GM19455 (cell line): ENCODE results near the gene TSPO2.
"Not testable (repeated sequence)": the region's sequence is repeated elsewhere in the genome, so short reads cannot be mapped to it uniquely, and the experiment has no call there.

Source experiments
- ATAC-seq: cut with Tn5 transposase; IDR thresholded peaks from one replicate; pipeline ENCODE4 v1.9.1; 2021; ENCODE audit not compliant: unreplicated experiment

The TSPO2 gene, protein sequence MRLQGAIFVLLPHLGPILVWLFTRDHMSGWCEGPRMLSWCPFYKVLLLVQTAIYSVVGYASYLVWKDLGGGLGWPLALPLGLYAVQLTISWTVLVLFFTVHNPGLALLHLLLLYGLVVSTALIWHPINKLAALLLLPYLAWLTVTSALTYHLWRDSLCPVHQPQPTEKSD

DNA sequence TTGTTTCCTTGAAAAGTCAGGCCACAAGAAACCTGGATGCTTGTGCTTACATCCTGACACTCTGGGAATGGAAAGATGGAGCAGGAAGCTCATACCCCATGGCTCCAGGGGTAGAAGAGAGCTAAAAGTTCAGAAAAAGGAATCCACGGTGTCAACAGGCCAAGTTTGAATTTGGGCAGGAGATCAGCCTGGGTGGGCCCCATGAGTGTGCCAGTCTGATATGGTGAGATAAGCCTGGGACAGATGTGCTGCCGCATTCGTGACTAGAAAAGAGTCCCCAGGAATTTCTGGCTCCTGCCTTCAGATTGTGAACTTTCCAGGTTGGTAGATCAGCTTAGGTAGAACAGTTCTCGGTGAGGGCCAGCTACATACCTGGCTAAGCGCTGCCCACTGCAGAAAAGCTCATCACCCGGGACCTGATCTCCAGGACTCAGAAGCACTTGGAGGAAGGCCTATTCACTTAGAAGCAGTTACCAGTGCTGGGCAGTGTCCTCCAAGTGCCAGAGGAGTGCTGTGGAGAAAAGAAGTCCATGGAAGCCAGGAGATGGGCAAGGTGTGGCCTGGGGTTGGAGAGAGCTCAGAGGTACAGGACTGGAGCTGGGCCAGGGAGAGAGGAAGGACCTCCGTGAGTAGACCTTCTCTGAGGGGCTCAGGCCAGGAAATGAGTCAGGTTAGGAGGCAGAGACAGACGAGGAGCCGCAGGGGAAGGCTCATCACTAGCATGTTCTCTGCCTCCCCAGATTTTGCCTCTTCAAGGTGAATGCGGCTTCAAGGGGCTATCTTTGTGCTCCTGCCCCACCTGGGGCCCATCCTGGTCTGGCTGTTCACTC lies at the start of gene TSPO2:
Gene TSPO2 (plus strand): TSS at position 242 of the 830 bp plus-strand sequence. CDS start 519 bp downstream, at position 761.
- ATAC-seq, result no peak

DNA sequence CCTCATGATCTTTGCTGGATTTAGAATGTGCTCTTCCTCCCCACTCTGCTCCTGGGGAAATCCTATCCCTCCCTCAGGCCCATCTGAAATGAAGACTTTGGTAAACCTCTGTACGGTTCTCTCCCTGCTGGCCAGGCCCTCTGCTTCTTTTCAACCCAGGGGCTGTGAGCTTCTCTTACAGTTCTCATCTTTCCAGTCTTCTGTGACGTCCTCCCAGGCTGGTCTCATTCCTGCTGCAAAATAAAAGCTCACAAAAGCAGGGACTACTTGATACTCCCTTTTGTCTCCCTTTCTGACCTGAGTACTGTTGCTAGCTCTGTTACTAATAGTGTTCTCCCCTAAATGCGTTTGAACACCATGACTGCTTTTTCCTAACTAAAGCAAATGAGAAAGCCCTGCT lies 49.5 kb upstream of the TSPO2 start:
- ATAC-seq, result no peak

DNA sequence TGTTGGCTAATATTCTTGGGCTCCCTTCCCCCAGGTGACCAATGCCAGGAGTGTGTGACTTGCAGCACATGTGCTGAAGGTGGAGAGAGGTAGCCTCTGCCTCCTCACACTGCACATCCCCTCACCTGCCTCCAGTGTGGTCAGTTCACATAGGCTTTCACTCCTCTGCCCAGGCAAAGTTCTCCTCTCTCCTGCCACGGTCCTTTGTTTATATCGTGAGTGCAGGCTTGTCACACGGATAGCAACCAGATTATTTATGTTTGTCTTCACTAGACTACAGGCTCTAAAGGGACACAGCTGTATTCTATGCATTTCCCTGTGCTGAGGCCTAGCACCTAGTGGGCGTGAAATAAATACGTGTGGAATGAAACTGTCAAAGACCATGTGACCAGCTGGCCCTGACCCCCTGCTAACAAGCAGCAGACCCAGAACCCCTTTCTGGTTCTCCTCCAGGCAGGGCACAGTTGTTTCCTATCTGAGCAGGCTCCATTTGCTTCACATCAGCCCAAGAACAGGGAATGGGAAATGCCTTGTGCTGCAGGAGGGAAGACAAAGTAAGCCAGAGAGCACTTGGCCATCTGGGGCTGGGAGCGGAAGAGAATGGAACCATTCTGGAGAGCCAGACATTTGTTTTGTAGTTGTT lies 45.6 kb upstream of the TSPO2 start:
- no peak for ATAC-seq

DNA sequence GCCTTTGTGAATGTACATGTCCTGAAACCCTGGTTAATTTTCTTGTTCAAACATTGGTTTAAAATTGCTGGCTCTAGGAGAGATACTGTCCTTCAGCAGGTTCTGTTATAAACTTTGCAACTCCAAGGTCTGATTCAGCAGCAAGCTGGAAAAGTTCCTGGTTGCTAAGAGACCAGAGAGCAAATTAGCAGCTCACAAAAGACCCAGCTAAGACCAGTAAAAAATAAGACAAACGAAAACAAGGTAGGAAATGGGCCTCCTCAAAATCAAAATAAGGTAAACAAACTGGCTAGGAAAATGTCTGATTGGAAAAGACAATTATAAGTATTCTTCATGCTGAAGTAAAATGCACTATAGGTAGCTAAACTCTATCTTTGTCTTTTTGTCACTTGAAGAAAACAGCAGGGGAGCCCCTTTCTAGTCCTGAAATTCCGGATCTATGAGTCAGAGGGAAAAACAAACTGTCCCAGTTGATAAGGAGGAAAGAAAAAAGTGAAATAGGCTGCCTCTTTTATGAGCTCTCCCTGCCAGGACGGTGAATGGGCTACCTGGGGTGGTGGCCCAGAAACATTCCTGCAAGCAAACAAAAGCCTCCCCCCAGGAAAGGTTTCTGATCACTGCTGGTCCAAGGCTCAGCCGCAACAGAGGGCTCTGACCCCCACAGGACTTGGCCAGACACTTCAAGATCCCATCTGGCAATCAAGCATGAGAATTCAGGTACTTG lies 44.9 kb upstream of the TSPO2 start:
- ATAC-seq, result no peak

DNA sequence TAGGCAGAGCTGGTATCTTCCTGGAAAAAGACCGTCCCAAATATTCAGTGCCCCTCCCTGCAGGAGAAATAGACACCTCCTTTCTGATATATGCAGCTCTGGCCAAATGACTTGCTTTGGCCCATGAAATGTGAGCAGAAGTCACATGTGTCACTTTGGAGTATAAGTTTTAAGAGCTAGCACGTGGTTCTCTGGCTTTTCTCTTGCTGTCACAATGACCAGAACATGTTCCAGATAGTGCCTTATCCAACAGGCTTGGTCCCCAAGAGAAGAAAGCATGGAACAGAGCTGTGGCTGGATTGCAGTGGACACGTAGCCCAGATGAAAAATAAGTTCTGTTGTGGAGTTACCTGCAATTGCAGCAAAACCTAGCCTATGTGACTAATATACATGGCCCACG lies 43.6 kb upstream of the TSPO2 start:
- no peak for ATAC-seq

DNA sequence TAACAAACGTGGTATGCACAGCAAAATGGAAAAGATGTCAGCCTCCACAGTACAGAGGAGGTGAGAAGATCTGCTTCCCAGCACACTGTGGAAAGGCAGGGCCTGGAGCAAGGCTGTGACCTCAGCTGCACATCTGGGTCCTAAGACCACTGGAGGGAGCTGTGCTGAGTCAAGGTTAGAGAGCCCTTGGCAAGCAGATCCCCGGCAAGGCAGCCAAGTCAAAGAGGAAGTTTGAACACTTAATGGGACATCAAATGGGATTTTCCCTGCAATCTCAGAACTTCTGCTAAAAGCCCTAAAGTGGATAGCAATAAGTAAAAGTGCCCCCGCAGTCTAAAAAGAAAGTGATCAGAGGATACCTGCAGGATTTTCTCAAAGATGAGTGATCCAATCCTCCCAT lies 42.7 kb upstream of the TSPO2 start:
- ATAC-seq, result no peak

DNA sequence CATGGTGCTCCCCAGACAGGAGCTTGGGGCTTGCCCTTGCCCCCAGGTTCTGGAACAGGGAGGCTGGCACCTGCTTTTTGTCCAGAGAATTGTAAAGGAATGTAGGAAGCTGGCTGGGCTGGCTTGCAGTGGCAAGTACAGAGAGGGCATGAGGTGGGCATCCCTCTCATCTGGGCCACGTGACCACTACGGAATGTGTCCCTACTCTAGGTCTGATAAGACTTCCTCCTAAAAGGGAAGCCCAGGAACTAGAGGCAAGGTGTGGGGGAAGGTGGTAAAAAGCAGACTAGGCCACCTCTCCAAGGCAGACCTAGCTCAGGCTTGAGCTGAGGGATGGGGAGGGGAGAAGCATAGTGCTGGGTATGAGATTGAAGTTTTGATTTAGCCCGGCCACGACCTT lies 42.0 kb upstream of the TSPO2 start:
- ATAC-seq, result no peak

DNA sequence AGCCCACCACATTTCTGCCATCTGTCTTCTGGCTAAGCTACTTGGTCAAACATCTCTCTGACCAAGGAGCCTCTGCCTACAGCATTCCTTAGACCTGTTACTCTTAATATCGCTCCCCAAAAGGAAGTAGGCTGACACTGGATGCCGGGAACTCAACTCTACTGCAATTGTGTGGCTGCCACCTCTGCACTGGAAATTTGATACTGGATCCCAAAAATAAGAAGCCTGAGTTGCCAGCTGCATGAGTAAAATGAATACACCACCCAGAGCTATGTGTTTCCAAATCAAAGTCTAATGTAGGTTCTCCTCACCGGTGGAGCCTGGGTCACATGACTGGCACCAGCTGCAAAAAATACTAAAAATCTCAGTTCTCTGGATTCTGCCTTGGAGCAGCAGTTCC lies 40.1 kb upstream of the TSPO2 start:
- ATAC-seq, result no peak

DNA sequence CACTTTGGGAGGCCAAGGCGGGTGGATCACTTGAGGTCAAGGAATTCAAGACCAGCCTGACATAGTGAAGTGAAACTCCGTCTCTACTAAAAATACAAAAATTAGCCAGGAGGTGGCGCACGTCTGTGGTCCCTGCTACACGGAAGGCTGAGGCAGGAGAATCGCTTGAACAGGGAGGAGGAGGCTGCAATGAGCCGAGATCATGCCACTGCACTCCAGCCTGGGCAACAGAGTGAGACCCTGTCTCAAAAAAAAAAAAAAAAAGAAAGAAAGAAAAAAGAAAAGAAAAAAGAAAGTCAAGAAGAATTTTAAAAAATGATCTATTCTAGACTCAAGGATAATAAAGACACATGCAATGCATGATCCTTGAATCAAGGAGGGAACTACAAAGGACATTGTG lies 36.0 kb upstream of the TSPO2 start:
- ATAC-seq, result not testable (repeated sequence)

DNA sequence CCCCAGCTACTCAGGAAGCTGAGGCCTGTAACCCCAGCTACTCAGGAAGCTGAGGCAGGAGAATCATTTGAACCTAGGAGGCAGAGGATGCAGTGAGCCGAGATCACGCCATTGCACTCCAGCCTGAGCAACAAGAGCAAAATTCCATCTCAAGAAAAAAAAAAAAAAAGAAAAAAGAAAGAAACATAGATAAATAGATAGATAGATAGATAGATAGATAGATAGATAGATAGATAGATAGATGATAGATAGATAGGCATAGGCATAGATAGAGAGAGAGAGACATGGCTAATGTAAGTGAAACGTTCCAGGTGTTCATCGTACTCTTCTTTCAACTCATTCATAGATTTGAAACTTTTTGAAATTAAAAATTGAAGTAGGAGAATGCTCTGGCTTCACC lies 35.3 kb upstream of the TSPO2 start:
- not testable (repeated sequence) for ATAC-seq

DNA sequence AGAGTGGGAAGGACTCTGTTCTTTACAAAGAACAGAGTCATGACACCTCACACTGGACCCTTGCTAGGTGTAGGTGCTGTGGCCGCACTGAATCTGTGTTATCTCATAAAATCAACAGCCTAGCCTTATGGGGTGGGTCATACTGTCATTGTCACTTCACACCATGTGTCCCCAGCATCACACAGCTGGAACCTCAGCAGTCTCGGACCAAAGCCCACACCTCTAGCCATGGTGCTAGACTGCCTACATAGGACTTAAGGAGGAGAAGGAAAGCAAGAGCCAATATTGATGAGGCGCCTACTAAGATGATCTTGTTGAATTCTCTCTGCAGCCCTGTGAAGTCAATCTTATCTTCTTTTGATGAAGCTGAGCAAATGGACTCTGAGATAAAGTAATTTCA lies 34.3 kb upstream of the TSPO2 start:
- ATAC-seq, result no peak

DNA sequence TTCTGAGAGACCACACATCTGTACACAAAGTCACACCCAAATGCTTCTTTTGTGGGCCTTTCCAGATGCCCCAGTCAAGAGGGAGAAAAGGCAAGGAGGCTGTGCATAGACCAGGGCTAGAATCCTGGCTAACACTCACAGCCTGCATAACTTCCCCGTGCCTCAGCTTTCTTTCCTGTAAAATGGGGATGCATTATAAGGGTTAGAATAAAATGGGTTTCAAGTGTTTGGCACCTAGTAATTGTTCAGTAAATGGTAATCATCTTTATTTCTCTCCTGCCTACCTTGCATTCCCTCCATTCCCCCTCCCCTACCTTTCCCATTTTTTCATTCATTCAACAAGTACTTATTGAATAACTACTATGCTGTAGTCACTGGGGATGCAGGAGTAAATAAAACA lies 32.6 kb upstream of the TSPO2 start:
- no peak for ATAC-seq

DNA sequence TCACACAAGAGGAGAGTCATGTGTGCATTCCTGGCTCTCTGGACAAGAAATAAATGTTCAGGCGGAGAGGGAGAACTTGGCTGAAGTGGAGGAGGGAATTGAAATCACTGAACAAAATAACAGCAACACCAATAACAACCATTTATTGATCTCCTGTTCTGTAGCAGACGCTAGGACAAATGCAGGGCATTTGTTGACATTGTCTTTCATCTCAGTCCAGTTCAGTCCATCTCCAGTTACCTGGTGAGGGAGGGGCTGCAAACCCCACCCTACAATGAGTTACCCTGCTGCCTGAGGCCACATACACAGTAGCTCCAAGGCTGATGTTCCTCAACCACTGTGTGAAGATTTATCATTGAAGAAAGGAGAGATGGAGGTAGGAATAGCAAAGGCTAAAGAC lies 30.6 kb upstream of the TSPO2 start:
- no peak for ATAC-seq

DNA sequence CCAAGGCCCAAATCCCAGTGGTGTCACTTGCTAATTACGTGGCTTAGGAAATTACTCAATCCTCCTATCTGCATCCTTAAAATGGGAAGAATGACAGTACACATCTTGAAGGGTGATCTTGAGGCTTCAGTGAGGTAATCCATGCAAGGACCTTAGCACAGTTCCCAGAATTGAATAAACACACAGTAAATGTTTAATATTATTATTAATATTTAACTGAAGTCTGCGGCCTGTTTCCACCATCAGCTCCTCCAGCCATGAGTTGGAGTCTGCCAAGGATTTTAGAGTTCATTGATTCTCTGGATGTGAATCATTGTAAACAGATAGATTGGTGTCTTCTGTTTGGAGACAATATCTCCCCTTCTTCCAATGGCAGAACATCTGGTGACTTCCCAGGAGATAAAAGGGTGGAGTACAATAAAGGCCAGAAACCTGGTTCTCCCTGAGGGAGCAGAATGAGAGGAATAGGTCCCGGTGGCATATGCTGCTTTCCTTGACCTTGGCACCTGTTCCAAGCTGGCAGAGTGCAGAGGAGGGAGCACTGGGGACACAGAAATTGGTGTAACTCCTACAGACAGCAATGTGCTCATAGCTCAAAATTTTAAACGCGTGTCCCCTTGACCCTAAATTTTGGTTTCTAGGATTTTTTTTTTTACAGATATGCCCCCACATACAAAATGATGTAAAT lies 28.7 kb upstream of the TSPO2 start:
- no peak for ATAC-seq

DNA sequence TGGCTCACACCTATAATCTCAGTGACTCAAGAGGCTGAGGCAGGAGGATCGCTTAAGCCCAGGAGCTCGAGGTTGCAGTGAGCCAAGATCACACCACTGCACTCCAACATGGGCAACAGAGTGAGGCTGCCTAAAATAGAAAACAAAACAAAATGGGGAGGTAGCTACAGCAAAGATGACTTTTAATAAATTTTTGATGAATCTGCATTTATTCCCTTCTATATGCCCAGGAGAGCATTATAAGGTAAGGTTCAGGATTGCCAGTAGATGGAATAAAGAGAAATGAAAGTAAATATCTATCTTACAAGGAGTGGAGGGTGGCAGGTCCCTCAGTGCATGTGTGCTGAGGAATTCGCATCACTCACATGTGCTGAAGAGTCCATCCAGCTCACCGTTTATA lies 27.5 kb upstream of the TSPO2 start:
- ATAC-seq, result no peak

DNA sequence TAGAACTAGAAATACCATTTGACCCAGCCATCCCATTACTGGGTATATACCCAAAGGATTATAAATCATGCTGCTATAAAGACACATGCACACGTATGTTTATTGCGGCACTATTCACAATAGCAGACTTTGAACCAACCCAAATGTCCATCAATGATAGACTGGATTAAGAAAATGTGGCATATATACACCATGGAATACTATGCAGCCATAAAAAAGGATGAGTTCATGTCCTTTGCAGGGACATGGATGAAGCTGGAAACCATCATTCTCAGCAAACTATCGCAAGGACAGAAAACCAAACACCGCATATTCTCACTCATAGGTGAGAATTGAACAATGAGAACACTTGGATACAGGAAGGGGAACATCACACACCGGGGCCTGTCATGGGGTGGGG lies 26.4 kb upstream of the TSPO2 start:
- ATAC-seq, result not testable (repeated sequence)

DNA sequence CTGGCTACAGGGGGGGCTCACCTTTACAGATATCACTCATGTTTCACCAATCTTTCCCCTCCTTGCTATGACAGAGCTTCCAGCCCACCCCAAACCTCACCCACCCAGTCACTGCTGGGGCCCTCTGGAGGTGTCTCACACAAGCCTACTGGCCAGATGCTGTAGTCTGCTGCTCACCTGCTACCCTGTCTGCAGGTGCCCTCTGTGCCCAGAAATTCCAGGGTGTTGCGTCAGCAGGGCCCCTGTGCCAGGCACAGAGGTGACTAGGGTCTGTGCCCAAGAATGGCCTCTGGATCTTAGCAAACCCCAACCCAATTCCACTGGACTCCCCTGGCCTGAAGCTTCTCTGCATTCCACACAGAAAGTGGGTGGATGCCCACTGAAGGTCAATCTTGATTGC lies 24.6 kb upstream of the TSPO2 start:
- ATAC-seq, result no peak

DNA sequence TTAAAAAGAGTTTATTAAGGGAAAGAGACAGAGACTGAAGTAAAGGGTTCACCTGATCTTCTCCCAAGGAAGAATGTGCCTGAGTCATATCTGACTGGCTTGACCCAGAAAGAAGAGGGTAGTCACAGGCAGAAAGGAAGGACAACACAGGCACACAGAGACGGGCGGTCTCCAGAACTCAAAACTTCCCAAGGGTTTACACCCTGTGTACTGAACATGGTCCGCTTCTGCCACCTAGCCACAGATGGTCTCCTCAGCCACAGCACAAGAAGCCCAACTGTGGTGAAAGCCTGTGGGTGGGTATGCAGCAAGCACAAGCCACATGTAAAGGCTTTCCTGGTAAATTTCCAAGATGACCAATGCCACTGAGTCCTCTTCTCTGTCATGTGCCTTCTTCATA lies 20.4 kb upstream of the TSPO2 start:
- no peak for ATAC-seq

DNA sequence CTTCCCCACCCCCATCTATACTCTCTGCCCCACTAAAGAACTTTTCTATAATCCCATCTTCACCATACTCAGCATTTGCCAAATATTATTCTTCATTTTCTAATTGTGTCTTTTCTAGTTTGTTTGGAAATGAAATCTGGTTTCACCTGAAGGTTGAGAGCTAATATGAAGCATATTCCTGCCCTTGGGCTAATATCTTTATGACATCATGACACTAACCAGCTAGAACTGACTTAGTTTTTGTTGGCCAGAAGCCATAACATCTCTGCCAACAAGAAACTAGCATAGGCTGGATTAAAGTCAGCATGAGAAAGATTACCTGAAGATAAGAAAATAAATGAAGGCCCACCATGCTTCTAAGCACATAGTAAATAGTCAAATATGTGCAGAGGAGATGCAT lies 20.0 kb upstream of the TSPO2 start:
- no peak for ATAC-seq

DNA sequence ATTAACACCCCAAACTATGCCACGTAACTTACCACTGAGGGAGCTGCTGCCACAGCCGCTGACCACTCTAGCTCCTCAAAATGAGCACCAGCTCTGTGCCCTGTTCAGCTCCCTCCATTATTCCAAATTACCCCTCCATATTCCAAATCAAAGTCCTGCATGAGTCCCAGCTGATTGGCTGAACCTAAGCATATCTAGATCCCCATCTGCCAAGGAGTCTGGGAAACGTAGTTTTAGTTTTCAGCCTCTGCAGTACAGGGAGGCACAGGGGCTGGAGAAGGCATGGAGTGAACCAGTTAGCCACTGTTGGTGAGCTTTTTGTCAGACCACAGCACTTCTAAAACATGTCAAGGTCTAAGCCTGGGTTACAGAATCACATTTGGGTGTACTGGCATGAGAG lies 19.2 kb upstream of the TSPO2 start:
- ATAC-seq, result no peak

DNA sequence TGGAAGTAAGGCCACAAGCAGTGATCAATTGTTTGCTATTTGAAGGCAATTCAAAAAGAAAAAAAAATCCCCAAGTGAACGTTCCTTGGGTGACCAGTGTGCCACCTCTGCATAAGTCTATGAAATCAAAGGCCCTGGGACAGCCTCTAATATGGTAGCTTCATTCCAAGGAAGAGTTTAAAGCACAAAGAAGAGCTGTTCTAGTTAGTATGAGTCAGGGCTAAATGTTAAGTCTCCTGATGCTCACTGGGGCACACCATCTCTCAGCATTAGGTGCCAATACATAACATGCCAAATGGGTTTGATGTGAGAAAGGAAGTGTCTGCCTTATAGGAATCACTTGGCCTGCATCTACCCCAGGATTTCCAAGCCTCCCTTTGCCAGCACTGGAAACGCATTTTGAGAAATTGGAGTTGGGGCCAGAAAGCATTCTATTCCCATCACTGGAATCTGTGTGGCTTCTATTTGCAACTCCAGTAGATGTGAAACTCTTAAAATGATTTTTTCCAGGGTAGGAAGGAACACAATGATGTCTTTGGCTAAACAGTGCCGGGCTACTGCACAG lies 16.2 kb upstream of the TSPO2 start:
- no peak for ATAC-seq
